HG02571 (cell line): Measurements from ENCODE around the gene SNAP29.

Experiments used
- ATAC-seq: cut with Tn5 transposase; IDR thresholded peaks from one replicate; pipeline ENCODE4 v1.9.1; 2021; ENCODE audit warnings: mild to moderate bottlenecking, moderate library complexity; ENCODE audit not compliant: unreplicated experiment

The SNAP29 gene

GRCh38 chr22:20865875-20866445, 7.2 kb downstream of the SNAP29 start:
- ATAC-seq: no peak

DNA sequence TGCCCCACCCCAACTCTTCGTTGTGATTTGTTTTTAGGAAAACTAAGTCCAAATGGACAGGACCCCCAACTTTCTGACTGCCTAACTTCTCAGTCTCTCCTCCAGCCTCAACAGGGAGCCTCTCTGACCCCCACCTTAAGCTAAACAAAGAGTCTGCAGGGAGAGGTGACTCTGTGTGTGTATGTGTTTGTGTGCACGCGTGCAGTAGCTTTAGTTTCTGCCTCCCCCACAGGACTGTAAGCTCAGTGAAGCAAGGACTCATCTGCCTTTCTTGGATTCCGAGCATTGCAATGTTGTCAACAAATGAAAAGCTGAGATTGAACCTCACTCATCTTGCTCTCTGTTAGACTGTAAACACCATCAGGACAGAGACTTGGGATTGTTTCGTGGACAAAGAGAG, 7.9 kb downstream of the SNAP29 start:
- no peak for ATAC-seq

DNA sequence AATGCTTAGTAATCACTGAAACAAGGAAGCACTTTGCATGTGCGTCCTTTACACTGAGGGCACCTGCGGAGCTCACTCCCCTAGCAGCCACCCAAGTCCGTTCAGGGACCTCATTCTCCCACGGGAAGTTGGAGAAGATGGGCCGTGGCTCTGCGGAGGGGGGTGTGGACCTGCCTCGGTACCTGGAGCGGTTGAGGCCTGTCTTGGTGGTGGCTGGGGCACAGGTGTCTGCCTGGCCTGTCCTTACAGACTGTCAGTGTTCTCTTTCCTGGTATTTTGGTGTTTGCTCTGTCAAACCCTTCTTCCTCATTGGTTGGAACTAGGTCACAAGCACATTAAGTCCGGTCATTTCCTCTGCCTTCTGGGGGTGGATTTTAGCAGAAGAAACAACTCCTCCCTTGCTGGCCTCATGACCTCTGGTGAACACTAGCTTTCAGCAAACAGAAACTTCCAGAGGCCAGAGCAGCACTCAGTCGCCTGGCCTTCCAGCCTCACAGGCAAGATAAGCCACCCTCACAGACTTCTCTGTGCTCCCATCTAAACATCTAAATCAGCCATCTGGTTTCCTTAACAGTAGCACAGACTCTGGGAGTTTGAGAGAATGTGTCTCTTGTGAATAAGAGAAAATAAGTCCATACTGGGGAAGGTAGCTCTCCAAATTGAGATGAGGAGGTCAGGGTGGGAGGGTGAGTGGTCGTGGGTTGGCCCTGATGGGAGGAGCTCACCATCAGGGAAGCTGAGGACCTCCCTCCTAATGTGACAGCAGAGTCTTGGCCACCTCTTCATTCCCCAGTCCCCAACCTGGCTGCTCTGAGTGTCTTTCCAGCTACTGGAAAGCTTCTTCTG, 8.6 kb downstream of the SNAP29 start:
- ATAC-seq: no peak

GRCh38 chr22:20868025-20868962, 9.5 kb downstream of the SNAP29 start:
- ATAC-seq: no peak

DNA sequence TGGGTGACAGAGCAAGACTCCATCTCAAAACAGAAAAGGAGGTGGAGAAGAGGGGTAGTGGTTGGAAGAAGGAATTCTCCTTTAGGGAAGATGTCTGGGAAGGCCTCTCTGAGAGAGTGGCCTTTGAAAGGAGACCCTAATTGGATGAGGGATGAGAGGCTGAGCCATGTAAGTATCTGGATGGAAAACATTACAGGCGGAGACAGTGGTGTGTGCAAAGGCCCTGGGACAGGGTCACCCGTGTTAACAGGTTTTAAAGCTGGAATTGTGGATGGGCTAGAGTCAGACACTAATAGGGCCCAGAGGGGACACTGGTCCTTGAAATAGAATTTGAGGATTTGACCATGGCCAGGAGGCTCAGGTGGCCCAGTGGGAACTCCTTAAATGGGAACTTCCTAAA, 10.4 kb downstream of the SNAP29 start:
- no peak for ATAC-seq

DNA sequence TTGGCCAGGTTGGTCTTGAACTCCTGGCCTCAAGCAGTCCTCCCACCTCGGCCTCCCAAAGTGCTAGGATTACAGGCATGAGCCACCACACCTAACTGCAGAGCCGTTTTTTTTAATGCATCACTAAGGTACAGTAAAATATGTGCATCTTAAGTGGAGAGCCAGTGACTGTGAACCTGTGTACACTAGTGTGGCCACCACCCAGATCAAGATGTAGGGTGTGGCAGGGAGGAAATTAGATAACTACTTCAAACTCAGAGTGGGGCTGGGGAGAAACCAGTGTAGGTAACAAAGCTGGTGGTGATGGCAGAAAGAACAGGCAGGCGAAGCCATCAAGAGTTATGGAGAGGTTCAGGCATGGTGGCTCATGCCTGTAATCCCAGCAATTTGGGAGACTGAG, 14.4 kb downstream of the SNAP29 start:
- ATAC-seq: no peak

DNA sequence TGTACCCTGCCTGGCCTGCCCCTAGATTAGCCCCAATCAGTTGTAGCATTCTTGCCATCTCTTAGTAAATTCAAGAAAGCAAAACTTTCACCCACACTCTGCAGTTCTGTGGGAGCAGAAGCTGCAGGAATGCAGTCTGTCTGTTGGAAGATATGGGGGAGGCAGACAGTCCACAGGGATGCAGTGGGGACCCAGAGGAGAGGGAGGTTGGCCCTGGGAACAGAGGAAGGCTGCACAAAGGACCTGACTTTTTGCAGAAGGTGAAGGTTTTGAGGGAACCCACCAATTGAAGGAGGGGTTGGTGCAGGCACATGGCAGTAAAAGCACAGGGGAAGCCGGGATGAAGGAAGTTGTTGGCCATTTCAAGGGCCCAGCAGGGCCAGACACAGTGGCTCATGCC, 16.5 kb downstream of the SNAP29 start:
- ATAC-seq: no peak

DNA sequence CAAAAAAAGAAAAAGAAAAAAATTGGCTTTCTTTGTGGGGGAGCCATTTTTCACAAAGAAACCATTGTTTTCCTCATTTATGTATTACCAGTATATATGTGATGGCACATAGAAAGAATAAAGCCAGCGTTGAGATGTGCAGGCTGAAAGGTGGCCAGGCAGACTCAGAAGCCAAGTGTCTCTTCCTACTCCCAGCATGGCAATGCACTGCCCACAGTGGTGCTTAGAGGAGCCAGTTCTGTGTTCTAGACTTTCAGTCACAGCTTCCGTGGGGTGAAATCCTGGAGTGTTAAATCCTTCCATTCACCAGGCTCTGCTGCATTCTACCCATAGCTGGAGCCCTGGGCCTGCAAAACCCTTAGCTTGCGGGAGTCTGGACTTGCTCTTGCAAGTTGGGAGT, 18.9 kb downstream of the SNAP29 start:
- ATAC-seq: no peak

GRCh38 chr22:20881231-20881630, 22.4 kb downstream of the SNAP29 start:
- no peak for ATAC-seq

DNA sequence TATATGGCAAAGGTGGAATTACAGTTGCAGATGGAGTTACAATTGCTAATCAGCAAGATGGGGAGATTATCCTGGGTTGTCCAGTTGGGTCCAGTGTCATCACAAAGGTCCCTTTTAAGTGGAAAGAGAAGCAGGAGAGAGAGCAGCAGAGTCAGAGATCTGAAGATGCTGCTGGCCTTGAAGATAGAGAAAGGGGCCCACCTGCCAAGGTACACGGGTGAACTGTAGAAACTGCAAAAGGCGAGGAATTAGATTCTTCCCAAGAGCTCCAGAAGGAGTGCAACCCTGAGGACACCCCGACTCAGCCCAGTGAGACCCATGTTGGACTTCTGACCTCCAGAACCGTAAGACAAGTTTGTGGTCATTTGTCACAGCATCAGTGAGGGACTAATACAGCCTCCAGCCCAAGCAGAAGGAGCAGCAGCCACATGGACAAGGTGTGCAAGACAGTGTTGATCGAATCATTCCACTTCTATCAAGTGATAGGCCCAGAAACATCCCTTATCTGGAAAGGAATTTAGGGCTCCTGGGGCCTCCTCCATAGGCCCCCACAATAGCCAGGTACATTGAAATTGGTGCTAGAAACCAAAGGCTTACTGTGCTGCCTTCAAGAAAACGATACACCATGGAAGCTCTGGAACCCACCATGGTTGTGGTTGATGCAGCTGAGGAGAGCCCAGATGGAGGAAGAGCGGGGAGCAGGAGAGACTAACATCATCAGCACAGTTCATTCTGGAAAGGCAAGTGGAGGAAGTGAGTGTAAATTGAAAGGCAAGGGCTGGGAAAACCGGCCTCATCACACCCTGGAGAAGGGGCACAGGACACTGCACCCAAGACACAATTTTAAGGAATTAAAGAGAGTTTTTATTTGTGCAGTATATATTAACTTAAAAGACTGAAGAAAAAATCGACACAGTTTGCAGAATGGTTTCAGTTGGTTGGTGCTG, 23.3 kb downstream of the SNAP29 start:
- no peak for ATAC-seq

DNA sequence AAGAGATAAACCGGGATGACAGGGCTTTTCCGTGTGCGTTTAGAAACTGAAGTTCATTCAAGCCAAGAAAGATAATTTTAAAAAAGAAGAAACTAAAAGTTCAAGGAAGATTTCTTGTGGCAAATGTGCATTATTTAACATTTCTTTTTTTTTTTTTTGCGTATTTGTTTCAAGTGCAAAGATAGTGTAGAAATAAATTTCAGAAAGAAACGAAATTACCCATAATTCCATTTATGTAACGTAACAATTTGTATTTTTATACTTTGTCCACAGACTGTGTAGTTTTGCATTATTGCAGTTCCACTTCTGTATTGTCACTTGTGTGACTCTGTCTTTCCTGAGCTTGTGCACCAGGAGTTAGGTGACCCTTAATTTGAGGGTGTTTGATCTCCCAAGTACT, 24.0 kb downstream of the SNAP29 start:
- ATAC-seq: no peak

DNA sequence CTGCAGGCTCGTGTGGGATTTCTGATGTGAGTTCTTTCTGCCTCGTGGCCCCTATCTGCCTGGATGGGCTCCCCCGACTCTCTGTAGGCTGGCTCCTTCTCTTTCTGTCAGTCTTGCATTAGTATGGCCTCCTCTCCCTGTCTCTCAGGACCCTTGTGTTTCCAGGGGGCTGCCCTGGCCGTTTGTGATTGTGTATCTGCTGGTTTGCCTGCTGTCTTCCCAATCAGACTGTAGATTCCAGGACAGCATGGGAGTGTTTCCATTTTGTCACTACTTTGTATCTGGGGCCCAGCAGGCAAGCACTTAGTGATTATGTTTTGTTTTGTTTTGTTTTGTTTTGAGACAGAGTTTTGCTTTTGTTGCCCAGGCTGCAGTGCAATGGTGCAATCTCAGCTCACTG, 25.6 kb downstream of the SNAP29 start:
- no peak for ATAC-seq

- no peak for ATAC-seq
These were observed 26.3 kb downstream of the SNAP29 start for GRCh38 chr22:20885017-20885556.

DNA sequence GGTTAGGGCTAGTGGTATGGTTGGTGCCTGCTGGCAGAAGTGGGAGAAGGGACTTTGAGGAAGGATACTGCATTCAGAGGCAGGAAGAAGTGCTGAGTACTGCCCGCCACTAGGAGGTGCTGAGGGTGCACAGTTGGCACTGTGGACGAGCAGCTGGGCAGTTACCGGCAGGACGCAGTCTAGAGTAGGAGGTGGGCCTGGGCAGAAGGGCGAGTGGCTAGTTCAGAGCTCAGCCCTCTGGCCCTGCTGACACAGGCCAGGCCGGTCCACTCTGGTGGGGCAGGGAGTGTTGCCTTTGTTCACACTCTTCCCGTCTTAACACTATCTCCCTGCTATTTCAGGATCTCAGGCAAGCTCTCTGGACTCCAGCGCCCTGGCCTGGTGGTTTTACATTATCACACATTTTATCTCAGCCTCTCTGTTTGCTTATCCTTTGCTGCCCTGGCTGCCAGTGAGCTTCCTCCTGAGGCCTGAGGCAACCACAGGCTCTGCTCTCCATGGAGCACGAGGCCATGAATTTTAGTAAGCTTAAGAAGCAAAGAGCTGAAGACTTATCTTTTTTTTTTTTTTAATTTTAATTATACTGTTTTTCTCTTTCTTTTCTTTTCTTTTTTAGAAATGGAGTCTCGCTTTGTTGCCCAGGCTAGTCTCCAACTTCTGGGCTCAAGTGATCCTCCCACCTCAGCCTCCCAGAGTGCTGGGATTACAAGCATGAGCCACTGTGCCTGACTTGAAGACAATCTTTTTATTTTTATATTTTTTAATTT, 26.9 kb downstream of the SNAP29 start:
- ATAC-seq: no peak

GRCh38 chr22:20887375-20887774, 28.6 kb downstream of the SNAP29 start:
- no peak for ATAC-seq

GRCh38 chr22:20889025-20889704, 30.4 kb downstream of the SNAP29 start:
- ATAC-seq: no peak

- no peak for ATAC-seq
These were observed 31.2 kb downstream of the SNAP29 start for GRCh38 chr22:20889904-20890540.

- no peak for ATAC-seq
These were observed 32.2 kb downstream of the SNAP29 start for GRCh38 chr22:20890975-20891374.
